ENCODE measurements around the gene BRSK2. TPM values are rescaled to one million over a fixed set of nuclear protein-coding genes. Genes with fewer than 3 reads are reported as not detected.

Gene BRSK2
- total RNA-seq, 1 donor from 2014 or later: not detected

DNA sequence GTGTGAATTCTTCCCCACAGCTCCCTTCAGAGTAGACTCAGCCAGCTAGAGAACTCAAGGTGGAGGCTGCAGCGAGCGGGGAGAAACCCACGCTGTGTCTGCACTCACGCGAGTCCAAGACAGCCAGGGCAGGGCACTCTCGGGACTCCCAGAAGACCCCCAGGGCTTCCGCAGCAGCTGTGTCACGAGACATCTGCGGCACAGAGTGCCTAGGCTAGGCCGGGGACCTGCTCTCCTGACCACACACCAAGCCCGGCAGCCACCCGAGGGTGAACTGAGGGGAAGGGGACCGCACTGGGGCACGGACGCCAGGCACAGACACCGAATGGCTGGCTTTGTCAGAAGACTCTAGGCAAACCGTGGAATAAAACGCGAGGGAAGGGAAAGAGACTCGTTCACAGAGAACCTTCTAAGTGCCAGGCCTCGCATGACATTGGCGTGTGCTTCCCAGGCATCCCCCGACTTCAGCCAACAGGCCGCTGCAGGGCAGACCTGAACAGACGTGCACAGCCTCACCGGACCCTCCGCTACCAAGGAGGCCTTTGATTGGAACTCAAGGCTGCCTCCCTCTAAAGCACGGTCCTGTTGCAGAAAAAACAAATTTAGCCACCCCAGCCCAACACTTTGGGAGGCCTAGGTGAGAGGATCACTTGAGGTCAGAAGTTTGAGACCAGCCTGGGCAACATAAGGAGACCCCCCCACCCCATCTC is 115.0 kb downstream of the BRSK2 start:
- no peak overlapping the region for H3K4me3 ChIP-seq (ENCODE audit: low read depth, low read length)
- H3K27me3 ChIP-seq (ENCODE audit: control insufficient read depth, insufficient read depth, low read length): no peaks in the 10 kb centered on the region
- peak; percentile 72 for FAIRE-seq
- H3K36me3 ChIP-seq (ENCODE audit: control insufficient read depth, insufficient read depth, low read length): peaks cover 1% of the 10 kb centered on the region
- DNase-seq (ENCODE audit: low read depth): no peak
- TF ChIP-seq, protein P1, sequence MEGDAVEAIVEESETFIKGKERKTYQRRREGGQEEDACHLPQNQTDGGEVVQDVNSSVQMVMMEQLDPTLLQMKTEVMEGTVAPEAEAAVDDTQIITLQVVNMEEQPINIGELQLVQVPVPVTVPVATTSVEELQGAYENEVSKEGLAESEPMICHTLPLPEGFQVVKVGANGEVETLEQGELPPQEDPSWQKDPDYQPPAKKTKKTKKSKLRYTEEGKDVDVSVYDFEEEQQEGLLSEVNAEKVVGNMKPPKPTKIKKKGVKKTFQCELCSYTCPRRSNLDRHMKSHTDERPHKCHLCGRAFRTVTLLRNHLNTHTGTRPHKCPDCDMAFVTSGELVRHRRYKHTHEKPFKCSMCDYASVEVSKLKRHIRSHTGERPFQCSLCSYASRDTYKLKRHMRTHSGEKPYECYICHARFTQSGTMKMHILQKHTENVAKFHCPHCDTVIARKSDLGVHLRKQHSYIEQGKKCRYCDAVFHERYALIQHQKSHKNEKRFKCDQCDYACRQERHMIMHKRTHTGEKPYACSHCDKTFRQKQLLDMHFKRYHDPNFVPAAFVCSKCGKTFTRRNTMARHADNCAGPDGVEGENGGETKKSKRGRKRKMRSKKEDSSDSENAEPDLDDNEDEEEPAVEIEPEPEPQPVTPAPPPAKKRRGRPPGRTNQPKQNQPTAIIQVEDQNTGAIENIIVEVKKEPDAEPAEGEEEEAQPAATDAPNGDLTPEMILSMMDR (IDR thresholded peaks at IDR 0.05; ENCODE audit: insufficient read depth, low read length, severe bottlenecking): no peak

DNA sequence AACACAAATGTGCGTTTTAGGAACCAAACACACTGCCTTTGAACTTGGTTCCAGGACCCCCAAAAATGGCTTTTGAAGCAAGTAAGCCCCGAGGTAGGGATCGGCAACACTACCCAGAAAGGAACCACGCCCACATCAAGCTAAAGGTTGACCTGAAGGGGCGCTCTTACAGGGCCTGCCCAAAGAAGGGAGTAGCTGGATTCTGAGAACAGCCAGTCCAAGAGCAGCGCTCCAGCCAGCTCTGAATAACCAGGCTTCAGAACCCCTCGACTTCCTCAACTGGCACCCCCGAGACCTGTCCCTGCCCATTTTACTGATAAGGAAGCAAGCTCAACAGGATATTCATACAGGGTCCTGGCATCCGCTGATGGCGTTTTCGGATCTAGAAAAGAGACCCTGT is 115.7 kb downstream of the BRSK2 start:
- DNase-seq (ENCODE audit: low read depth) (no peak), FAIRE-seq (no peak)
- no peaks in the 10 kb centered on the region for H3K27me3 ChIP-seq (ENCODE audit: control insufficient read depth, insufficient read depth, low read length)
- peaks cover 1% of the 10 kb centered on the region for H3K36me3 ChIP-seq (ENCODE audit: control insufficient read depth, insufficient read depth, low read length)
- H3K4me3 ChIP-seq (ENCODE audit: low read depth, low read length): no peak overlapping the region
- TF ChIP-seq, protein P1 (IDR thresholded peaks at IDR 0.05; ENCODE audit: insufficient read depth, low read length, severe bottlenecking): no peak

GRCh38 chr11:1506981-1507380 is 117.2 kb downstream of the BRSK2 start:
- no peak for FAIRE-seq
- no peaks in the 10 kb centered on the region for H3K27me3 ChIP-seq (ENCODE audit: control insufficient read depth, insufficient read depth, low read length)
- DNase-seq (ENCODE audit: low read depth): no peak
- TF ChIP-seq, protein P1 (IDR thresholded peaks at IDR 0.05; ENCODE audit: insufficient read depth, low read length, severe bottlenecking): no peak
- no peak overlapping the region for H3K4me3 ChIP-seq (ENCODE audit: low read depth, low read length)
- peaks cover 1% of the 10 kb centered on the region for H3K36me3 ChIP-seq (ENCODE audit: control insufficient read depth, insufficient read depth, low read length)

DNA sequence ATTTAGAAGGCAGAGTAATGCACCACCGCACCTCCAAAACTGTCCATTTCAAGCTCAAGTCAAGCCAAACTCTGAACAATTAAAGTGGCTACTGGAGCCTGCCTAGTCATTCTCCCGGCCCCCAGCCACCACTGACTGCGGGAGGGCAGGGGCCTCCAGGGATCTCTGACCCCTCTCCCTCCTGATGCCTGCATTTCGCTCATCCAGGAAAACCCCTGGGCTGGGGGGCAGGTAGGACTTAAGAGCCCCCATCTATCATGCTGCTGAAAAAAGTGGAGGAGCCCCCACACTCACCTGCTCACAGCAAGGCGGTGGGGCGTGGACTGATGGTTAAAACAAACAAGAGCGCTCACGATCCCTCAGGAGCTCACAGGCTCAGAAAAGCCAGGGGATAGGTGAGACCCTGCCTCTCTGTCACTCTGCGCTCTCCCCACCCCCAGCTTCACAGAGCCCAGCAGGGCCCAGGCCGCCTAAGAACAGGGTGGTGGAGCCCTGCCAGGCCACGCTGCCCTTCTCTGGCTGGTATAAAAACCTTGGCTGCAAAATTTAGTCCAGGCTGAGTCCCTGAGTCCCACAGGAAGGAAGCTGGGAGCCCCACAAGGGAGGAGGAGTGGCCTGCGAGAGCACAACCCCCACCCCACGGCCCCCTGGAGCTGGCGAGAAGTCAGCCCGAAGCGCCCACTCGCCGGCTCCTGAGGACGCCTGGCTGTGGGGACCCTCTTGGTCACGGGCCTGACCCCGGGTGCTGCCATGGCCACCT is 117.8 kb downstream of the BRSK2 start:
- H3K4me3 ChIP-seq (ENCODE audit: low read depth, low read length): no peak overlapping the region
- no peak for FAIRE-seq
- DNase-seq (ENCODE audit: low read depth): no peak
- no peaks in the 10 kb centered on the region for H3K27me3 ChIP-seq (ENCODE audit: control insufficient read depth, insufficient read depth, low read length)
- peaks cover 1% of the 10 kb centered on the region for H3K36me3 ChIP-seq (ENCODE audit: control insufficient read depth, insufficient read depth, low read length)
- TF ChIP-seq, protein P1 (IDR thresholded peaks at IDR 0.05; ENCODE audit: insufficient read depth, low read length, severe bottlenecking): no peak

DNA sequence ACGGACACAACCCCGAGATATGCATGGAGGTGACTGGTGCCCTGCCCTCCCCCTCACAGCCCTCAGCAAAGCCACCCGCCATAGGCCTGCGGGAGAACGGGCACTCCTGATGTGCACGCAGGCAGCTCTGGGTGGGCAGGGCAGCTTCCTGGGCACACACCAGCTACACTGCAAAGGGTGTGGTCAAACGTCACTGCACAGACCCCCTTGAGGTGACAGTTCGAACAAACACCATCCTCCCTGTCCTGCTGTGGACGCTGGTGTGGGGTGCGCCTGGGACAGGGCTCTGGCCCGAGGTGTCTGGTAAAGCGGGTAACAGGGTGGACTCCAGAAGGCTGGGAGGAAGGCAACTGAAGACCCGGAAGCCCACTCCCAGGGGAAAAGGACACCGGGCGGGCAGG is 118.8 kb downstream of the BRSK2 start:
- no peak for FAIRE-seq
- TF ChIP-seq, protein P1 (IDR thresholded peaks at IDR 0.05; ENCODE audit: insufficient read depth, low read length, severe bottlenecking): no peak
- H3K36me3 ChIP-seq (ENCODE audit: control insufficient read depth, insufficient read depth, low read length): peaks cover 6% of the 10 kb centered on the region

More for the DNA sequence above, 118.8 kb downstream of the BRSK2 start:
- no peak for DNase-seq (ENCODE audit: low read depth)
- no peak overlapping the region for H3K4me3 ChIP-seq (ENCODE audit: low read depth, low read length)
- H3K27me3 ChIP-seq (ENCODE audit: control insufficient read depth, insufficient read depth, low read length): no peaks in the 10 kb centered on the region
